AG20443 (cell line): ENCODE data around the gene XPR1.

Experiments
- DNase-seq: peaks from one replicate; pipeline ENCODE4 v3.0.0; 2012; ENCODE audit warnings: low spot score, mixed read lengths

XPR1 gene

DNA sequence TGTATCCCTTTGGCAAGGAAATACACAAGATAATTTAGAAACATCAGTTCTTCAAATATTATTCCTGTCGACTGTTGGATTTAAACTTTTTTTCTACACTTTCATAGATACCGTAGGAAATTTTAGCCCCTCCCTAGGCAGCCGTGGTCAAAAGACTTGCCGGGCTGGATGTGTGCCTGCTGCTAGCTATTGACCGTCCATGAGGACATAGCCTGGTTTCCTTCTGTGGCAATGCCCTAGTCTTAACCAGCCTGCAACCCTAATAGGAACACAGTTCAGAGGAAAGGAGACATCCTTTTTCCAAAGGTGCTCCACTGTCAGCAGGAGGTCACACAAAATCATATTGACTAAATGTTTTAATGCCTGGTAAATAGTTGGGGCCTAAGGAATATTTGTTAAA lies 260.4 kb downstream of the XPR1 start:
- DNase-seq: no peak

GRCh38 chr1:180892675-180893074 lies 260.9 kb downstream of the XPR1 start:
- DNase-seq: no peak

- no peak for DNase-seq
Observed at GRCh38 chr1:180893614-180894013, 261.8 kb downstream of the XPR1 start.

GRCh38 chr1:180896161-180896560 lies 264.3 kb downstream of the XPR1 start:
- DNase-seq: no peak

DNA sequence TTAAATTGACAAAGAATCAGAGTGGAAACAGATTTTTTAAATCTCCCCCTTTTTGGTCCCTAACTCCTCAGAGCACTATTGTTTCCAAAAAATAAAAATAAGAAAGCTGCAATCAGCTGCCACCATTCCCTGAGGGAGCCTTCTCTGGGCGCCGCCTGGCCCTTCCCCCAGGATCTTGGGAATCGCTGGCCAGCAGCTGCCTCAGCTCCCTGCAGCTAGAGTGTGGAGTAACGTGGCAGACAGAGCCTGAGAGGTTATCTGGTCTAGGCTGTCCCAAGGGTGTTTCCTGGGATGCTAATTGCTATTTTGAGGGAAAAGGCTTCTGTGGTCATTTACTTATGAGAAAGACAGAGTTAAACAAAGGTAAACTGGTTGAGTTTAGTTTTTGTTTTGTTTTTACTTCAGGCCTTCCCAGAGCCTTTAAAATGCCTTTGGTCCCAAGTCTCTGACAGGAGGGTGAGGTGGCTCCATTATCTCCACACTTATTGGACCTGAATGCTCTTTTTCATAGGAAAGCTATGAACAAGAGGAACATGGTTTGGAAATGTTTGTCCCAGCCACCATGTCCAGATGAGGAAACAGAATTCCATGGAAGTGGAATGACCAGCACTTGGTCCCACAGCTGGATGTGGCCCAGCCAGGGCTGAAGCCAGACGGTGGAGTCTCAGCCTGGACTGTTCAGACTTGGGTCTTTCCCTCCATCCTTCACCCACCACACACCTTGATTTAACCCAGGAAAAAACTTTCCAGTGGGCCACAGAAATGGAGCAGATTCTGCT lies 266.8 kb downstream of the XPR1 start:
- DNase-seq: peak; percentile 79

DNA sequence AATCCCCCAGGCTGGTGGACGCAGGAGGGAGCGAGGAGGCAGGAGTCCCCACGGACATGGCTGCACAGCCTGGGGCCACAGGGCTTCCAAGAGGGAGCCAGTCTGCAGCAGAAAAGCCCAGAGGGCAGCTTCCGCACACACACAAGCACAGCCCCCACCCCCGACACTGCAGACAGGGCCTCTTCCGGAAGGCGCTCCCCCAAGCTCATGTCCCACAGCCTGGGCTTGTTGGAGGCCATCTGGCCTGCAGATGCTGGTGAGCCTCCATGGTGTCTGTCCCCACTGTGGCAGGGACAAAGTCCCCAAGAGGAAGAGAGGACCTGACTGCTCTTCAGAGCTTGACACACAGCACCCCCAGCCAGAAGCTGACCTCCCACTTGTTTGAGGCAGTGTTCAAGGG lies 267.4 kb downstream of the XPR1 start:
- no peak for DNase-seq

GRCh38 chr1:180901076-180901990 lies 269.5 kb downstream of the XPR1 start:
- no peak for DNase-seq

DNA sequence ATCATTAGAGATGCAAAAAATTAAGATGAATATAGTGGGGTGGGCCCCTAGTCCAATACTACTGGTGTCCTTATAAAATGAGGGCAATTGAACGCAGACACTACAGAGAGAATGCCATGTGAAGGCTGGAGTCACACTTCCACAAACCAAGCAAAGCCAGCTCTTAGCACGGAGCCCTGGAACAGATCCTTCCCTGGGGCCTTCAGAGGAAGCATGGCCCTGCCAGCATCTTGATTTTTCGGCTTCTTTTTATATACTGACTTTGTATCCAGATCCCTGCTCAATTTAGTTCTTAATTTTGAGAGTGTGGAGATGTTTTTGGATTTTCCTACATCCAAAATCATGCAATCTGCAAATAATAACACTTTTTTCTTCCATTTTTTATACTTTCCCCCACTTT lies 270.7 kb downstream of the XPR1 start:
- DNase-seq: no peak

- no peak for DNase-seq
Observed at GRCh38 chr1:180905927-180906326, 274.1 kb downstream of the XPR1 start.

DNA sequence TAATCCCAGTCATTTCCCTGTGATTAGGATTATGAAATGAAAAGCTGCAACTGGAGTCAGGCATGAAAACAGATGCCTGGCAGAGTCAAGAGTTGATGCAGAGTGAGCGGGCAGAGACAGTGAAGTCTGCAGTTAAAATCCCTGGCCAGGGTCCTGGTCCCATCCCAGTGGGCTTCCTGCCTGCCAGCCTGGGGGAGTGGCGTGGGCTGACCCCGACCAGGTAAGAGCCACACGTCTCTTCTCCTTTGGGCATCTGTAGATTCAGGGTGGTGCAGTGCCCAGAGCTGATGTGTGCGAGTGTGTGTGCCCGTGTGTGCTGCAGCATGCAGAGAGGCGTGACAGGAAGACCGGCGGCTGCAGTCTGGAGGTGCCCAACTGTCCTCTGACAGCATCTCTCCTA lies 274.7 kb downstream of the XPR1 start:
- no peak for DNase-seq

GRCh38 chr1:180907313-180908055 lies 275.7 kb downstream of the XPR1 start:
- peak; percentile 4 for DNase-seq

- peak; percentile 2 for DNase-seq
Observed at GRCh38 chr1:180908074-180908765, 276.4 kb downstream of the XPR1 start.

DNA sequence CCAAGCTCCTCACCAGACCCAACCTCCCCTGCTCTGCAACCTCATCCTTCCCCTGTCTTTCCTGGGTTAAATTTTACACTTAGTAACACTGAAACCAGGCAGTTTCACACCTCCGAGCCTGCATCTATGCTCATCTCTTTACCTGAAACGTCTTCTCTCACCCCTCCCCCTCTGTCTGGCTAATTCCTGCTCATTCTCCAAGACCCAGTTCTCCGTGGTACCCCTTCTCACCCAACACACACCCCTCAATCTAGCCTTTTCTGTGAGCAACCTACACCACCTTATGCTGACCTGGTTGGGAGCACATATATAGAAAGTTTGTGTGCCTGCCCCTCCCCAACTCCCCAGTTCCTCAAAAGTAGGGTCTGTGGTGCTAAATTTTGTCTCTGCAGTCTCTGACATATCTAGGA lies 277.2 kb downstream of the XPR1 start:
- no peak for DNase-seq

- no peak for DNase-seq
Observed at GRCh38 chr1:180909462-180909976, 277.7 kb downstream of the XPR1 start.

- peak; percentile 50 for DNase-seq
Observed at GRCh38 chr1:180911640-180912191, 279.9 kb downstream of the XPR1 start.

- peak; percentile 64 for DNase-seq
Observed at GRCh38 chr1:180912211-180912800, 280.5 kb downstream of the XPR1 start.

DNA sequence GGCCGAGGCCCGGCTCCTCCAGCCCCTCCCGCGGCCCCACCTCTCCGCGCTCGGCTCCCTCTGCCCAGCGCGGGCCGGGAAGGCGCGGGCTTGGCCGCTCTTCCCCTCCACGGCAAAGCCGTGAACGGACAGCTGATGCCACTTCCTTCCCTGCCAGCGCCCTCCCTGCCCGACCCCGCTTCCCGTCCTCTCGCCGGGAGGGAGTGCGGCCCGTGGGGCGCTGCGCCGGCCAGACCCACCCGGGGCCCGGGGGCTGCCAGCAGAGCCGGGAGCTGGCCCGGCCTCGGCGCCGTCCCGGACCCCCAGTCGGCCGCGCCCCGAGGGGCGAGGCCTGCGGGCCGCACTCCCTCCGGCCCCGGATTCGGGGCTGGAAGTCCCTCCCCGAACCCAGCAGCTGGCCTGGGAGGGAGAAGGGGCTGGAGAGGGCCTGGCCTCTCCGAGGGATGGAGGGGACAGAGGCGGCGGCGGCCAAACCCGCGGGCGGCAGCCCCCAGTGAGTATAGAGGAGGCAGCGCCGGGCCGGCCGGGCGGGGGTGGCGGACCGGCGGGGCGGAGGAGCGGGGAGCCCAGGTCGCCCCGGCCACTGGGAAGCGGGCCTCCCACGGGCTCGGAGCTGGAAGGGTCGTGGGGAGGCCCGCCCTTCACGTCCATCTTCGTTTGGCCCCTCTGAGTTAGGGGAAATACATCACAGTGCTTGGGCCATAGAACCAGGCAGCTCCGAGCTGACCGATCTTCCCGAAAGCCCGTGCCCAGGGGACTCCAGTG lies 281.2 kb downstream of the XPR1 start, which contains the start of gene KIAA1614:
KIAA1614 (plus strand) TSS at position 97 of the 765 bp plus-strand sequence; CDS start at position 444, 347 bp downstream.
- DNase-seq: peak; percentile 89

DNA sequence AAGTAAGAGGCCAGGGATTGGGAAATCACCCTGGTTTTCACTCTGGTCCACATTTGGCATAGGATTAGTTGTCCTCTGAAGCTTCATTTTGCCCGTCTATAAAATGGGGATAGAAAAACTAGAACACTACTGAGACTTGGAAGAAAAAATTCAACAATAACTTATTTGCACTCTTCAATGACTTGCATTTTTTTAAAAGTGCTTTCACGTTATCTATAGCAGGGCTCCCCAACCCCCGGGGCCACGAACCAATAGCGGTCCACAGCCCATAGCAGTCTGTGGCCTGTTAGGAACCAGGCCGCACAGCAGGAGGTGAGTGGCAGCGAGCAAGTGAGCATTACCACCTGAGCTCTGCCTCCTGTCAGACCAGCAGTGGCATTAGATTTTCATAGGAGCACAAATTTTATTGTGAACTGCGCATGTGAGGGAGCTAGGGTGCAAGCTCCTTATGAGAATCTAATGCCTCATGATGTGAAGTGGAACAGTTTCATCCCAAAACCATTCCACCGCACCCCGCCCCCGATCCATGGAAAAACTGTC lies 283.7 kb downstream of the XPR1 start:
- DNase-seq: no peak

DNA sequence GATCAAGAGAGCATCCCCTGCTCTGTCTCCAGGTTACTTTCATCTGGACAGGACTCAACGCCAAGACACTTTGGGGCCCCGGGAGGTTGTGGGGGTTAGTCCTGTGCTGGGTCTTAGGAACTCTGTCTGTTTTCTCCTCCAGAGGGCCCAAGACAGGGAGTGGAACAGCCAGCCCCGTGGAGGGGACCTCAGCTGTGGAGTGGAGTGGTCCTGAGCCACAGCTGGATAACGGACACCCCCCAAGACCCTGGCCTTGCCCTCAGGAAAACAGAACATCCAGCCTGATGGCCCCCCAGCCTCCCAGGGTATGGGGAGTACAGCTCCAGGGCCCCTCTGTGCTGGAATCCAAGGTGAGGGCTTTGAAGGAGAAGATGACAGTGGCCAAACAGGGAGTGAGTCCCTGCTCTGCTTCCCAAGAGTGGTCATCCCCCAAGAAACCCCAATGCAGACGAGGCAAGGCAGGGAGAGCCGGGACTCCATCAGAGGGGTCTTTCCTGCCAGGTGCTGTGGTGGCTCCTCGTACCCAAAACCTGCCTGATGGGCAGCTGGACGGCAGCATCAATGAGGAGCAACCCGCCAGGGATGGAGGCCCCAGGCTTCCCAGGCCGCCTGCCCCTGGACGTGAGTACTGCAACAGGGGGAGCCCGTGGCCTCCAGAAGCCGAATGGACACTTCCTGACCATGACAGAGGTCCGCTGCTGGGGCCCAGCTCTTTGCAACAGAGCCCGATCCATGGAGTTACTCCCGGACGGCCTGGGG lies 284.4 kb downstream of the XPR1 start:
- no peak for DNase-seq
